GM19395 (cell line): ENCODE measurements around the gene LIPH.
"Not testable (repeated sequence)": the region's sequence is repeated elsewhere in the genome, so short reads cannot be mapped to it uniquely, and the experiment has no call there.

ENCODE experiments used
- ATAC-seq: cut with Tn5 transposase; IDR thresholded peaks from one replicate; pipeline ENCODE4 v1.9.1; 2021; ENCODE audit warnings: mild to moderate bottlenecking, moderate library complexity; ENCODE audit not compliant: unreplicated experiment

The LIPH gene

GRCh38 chr3:185552358-185552877, at the start of gene LIPH:
LIPH (minus strand) TSS chr3:185552588; CDS start chr3:185552471, 117 bp downstream.
- ATAC-seq = peak; percentile 76

GRCh38 chr3:185595526-185595925, 43.1 kb upstream of the LIPH start:
- peak; percentile 69 for ATAC-seq

DNA sequence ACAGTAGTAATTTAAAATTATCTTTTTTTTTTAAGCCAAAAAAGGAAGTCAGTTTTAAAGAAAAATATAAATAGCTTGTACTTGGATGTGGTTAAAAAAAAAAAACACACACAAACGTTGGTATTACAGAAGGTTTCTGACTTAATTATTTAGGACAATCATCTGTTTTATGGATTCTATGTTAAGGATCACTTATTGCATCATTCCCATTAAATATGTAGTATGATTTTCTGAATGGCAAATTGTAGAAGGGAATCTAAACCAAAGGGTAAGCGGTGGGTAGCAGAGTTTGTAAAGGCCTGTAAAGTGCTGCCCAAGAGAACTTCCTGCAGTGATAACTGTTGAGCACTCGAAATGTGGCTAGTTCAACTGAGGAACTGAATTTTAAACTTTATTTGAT, 41.7 kb upstream of the LIPH start:
- ATAC-seq = no peak

DNA sequence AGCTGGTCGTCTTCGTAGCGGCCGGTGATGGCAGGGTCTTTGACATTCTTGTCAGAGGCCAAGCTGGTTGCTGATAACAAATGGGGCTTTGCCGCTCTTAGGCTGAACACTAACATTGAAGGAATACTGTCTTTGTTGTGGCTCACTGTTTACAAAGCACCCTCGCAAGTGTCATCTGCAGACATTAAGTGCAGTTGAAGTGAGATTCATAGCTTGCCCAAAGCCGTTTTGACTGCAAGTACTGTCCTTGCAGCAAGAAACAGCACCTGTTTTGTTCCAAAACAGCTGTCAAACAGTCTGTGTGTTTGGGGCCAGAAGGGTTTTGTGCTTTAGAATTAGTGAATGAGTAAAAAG, 34.3 kb upstream of the LIPH start:
- ATAC-seq = no peak

- peak; percentile 95 for ATAC-seq
Observed at GRCh38 chr3:185585859-185586685, 33.7 kb upstream of the LIPH start, which contains the start of gene SENP2. SENP2 (plus strand) TSS chr3:185586295; CDS start chr3:185586414, 119 bp downstream.

GRCh38 chr3:185585518-185585858, 33.1 kb upstream of the LIPH start:
- no peak for ATAC-seq

DNA sequence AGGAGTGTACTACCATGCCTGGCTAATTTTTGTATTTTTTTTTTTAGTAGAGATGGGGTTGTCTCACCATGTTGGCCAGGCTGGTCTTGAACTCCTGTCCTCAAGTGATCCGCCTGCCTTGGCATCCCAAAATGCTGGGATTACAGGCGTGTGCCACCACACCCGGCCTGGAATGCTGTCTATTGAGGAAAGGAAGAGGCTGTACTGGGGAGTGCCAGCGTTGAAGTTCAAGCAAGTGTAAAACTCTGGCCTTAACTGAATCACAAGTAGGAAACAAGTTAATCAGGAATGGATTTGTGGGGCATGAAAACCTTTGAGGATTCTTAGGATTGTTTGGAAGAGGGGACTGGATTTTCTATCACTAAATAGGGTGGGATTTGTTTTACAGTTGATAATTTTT, 32.3 kb upstream of the LIPH start:
- no peak for ATAC-seq

GRCh38 chr3:185583925-185584324, 31.5 kb upstream of the LIPH start:
- no peak for ATAC-seq

- ATAC-seq = no peak
Observed at GRCh38 chr3:185582871-185583270, 30.5 kb upstream of the LIPH start.

- ATAC-seq = no peak
Observed at GRCh38 chr3:185582236-185582635, 29.8 kb upstream of the LIPH start.

GRCh38 chr3:185575108-185575869, 22.9 kb upstream of the LIPH start:
- peak; percentile 96 for ATAC-seq

GRCh38 chr3:185572183-185572582, 19.8 kb upstream of the LIPH start:
- ATAC-seq = no peak

GRCh38 chr3:185561958-185562357, 9.6 kb upstream of the LIPH start:
- ATAC-seq = no peak

DNA sequence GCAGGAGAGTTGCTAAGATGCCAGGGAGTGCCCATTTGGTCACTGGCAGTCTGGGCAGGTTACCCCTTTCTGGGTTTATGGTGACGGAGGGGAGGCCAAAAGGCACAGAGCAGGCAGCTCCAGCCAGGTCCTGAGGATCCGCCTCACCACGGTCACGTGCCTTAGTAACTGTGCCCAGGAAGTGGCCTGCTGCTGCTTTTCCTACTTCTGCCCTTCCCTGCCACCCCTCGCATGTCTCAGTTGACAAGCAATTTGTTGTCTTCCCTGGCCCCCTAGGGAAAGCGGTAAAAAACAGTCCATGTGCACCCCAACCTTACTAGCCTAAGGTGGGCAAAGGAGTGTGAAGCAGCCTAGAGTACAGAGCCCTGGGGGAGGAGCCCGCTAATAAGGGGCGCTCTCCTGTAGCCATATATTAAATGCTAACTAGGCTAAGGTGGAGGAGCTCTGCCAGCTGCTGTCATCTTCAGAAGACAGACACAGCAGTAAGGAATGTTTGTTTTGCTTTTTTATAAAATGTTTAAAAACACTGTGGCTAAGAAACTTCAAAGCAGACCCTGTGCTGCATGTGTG, 9.1 kb upstream of the LIPH start:
- no peak for ATAC-seq

DNA sequence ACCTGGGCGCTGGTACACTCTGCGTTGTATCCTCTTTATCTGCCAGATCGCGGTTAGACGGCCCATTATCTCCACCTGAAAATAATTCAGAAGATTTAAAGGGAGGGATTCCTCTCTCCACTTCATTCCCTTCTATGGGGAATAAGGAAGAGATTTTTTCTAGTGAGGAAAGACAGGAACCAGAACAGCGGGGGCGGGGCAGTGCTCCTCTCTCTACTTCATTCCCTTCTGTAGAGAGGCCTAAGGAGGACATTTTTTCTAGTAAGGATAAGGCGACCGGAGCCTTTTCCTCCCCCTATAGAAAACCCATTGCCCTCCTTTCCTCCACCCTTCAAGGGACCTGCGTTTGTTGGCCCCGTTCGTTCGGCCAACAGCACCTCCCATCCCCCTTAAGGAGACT, 8.3 kb upstream of the LIPH start:
- no peak for ATAC-seq

- no peak for ATAC-seq
Observed at GRCh38 chr3:185559706-185560090, 7.3 kb upstream of the LIPH start.

GRCh38 chr3:185558395-185558794, 6.0 kb upstream of the LIPH start:
- ATAC-seq = no peak

DNA sequence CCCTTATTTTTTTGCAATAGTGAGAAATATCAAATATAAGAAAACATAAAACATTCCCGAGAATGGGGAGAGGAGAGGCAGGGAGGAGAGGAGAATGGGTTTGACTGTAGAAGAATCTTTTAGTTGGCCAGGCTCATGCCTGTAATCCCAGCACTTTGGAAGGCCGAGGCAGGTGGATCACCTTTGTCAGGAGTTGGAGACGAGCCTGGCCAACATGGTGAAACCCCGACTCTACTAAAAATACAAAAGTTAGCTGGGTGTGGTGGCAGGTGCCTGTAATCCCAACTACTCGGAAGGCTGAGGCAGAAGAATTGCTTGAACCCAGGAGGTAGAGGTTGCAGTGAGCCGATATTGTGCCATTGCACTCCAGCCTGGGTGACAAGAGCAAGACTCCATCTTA, 4.3 kb upstream of the LIPH start:
- not testable (repeated sequence) for ATAC-seq

GRCh38 chr3:185555860-185556347, 3.5 kb upstream of the LIPH start:
- ATAC-seq = no peak

- no peak for ATAC-seq
Observed at GRCh38 chr3:185555101-185555501, 2.7 kb upstream of the LIPH start.

GRCh38 chr3:185549651-185550111, 2.7 kb downstream of the LIPH start:
- ATAC-seq = no peak
